PC-3 (cell line): ENCODE data around the gene SLC25A30.
"Not testable (repeated sequence)": the region's sequence is repeated elsewhere in the genome, so short reads cannot be mapped to it uniquely, and the experiment has no call there.

ENCODE experiments used
- CTCF ChIP-seq: fragments of 300-600 bp; sonication (generic); conservative IDR thresholded peaks from 2 replicates; pipeline ENCODE4 v1.5.1; 2017; ENCODE audit warnings: antibody characterized with exemption, low read depth, mild to moderate bottlenecking, low read length
- EZH2 ChIP-seq: fragments of 300-600 bp; sonication (generic); IDR thresholded peaks from one replicate; pipeline ENCODE4 v1.6.1; 2017; ENCODE audit warnings: antibody characterized with exemption, mild to moderate bottlenecking, low read length; ENCODE audit not compliant: unreplicated experiment
- EZH2phosphoT487 ChIP-seq: fragments of 300-600 bp; sonication (generic); IDR thresholded peaks from 2 replicates; pipeline ENCODE4 v1.6.1; 2018; ENCODE audit warnings: mild to moderate bottlenecking, antibody characterized with exemption, low read length, borderline replicate concordance

DNA sequence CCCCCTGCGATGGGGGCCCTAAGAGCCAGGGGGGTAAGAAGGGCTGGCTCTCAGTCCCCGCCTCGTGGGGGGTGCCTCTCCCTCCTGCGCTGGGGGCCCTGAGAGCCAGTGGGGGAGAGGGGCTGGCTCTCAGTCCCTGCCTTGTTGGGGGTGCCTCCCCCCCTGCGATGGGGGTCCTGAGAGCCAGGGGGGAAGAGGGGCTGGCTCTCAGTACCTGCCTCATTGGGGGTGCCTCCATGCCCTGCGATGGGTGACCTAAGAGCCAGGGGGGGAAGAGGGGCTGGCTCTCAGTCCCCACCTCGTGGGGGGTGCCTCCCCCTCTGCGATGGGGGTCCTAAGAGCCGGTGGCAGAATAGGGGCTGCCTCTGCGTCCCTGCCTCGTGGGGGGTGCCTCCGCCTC lies 40.9 kb downstream of the SLC25A30 start:
- not testable (repeated sequence) for TF ChIP-seq CTCF, EZH2phosphoT487, EZH2
